C4-2B (cell line): ENCODE measurements around the gene SCAP.
"Not testable (repeated sequence)": the region's sequence is repeated elsewhere in the genome, so short reads cannot be mapped to it uniquely, and the experiment has no call there.

Experiments used
- H3K27ac ChIP-seq: fragments of 450-650 bp; 2 replicates; pipeline ENCODE4 v1.5.1; 2017
- ZFX ChIP-seq: fragments of 450-650 bp; IDR thresholded peaks from 2 replicates; pipeline ENCODE4 v1.6.1; 2017
- TF ChIP-seq, protein P1 (sequence below): fragments of 450-650 bp; conservative IDR thresholded peaks from 2 replicates; pipeline ENCODE4 v1.5.1; 2017; ENCODE audit warnings: mild to moderate bottlenecking

The SCAP gene

DNA sequence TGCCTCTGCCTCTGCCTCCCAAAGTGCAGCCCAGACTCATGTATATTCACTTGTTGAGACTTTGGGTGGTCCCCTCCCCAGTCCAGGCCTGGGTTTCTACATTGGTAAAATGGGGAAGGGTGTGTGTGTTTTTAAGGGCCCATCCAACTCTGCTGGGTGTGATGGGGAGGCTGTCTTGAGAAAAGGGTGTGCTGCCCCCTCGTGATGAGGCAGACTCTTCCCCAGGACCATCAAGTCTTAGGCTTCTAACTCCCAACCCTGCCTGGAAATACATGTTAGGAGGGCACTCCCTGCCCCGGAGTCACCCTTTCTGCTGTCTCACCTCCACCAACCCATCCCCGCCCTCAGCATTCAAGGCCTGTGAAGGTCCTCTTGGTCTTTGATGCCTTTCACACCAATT is 99.3 kb downstream of the SCAP start:
- TF ChIP-seq, protein P1, sequence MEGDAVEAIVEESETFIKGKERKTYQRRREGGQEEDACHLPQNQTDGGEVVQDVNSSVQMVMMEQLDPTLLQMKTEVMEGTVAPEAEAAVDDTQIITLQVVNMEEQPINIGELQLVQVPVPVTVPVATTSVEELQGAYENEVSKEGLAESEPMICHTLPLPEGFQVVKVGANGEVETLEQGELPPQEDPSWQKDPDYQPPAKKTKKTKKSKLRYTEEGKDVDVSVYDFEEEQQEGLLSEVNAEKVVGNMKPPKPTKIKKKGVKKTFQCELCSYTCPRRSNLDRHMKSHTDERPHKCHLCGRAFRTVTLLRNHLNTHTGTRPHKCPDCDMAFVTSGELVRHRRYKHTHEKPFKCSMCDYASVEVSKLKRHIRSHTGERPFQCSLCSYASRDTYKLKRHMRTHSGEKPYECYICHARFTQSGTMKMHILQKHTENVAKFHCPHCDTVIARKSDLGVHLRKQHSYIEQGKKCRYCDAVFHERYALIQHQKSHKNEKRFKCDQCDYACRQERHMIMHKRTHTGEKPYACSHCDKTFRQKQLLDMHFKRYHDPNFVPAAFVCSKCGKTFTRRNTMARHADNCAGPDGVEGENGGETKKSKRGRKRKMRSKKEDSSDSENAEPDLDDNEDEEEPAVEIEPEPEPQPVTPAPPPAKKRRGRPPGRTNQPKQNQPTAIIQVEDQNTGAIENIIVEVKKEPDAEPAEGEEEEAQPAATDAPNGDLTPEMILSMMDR = no peak
- TF ChIP-seq ZFX = no peak
- no peak overlapping the region for H3K27ac ChIP-seq

DNA sequence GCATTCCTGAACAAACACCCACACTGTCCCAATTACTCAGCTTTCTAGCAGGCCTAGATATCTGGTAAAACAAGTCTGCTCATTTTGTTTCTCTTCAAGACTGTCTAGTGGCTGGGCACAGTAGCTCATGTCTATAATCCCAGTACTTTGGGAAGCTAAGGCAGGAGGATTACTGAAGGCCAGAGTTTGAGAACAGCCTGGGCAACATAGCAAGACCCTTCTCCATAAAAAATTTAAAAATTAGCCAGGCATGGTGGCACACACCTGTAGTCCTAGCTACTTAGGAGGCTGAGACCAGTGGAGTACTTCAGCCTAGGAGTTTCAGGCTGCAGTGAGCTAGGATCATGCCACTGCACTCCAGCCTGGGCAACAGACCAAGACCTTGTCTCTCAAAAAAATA is 101.2 kb downstream of the SCAP start:
- no peak for TF ChIP-seq ZFX
- TF ChIP-seq, protein P1 = no peak
- no peak overlapping the region for H3K27ac ChIP-seq

DNA sequence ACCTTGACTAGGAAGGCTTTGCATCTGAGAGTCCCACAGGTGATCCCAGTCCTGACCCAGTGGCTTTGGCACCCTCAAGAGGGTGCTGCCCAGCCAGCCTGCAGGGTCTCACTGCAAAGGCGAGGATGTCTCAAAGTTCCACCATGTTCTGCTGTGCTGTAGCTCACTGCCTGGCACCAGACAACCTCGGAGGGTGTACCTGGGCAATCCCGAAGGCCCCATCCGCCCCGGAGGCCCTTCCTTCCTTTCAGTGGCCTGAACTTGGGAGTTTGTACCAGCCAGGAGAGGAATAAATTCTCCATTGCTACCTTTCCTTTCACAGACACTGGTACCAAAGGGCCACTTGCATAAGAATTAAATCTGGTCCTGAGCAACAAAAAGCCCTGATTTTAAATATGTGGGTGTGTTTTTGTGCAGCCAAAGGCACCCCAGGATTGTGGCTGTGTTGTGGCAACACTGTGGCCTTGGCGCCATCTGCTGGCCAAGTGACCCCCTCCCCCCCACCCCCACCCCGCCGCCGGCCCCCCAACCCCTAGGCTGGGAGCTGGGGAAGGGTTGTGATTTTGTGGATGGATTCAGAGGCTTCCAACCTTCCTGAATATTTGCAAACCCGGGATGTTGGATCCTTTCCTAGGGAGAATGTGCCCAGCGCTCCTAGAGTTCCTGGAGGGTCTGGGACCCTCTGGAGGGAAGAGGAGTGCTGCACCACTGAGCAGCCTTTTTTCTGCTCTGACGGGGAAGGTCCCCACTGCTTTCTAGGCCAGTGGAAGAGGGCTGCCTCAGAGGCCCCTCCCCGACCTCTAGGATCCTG is 104.6 kb downstream of the SCAP start:
- no peak overlapping the region for H3K27ac ChIP-seq
- TF ChIP-seq, protein P1 = peak; percentile 73
- TF ChIP-seq ZFX = no peak

DNA sequence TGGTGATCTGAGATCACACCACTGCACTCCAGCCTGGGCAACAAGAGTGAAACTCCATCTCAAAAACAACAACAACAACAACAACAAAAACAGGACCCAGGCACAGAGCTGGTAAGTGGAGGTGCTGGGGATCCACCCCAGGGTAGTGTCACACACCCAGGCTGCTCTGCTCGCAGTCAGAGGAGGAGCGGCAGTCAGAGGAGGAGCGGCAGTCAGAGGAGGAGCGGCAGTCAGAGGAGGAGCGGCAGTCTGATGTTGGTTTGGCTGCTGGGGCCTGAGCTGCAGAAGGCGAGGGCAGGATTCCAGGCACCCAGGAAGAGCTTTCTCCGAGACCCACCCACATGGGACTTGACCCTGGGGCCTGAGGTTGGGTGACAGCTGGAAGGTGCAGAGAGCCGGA is 105.7 kb downstream of the SCAP start:
- not testable (repeated sequence) for H3K27ac ChIP-seq

DNA sequence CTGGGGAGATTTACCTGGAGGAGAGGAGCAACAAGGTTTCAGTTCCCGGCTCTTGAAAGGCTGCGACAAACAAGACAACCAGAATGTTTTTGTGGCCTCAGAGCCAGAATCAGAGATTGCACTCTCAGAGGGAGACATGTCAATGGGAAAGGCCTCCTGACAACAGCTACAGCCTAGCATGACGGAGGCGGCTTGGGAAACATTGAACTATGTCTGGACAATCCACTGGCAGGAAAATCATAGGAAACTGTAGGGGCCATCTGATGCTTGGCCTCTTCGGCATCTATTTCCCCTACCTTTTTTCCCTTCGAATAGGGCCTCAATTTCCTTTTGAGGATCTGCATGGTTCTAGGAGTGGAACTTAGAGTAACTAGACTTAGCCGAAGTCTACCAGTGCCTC is 108.1 kb downstream of the SCAP start:
- H3K27ac ChIP-seq = no peak overlapping the region
- no peak for TF ChIP-seq ZFX
- TF ChIP-seq, protein P1 = no peak

DNA sequence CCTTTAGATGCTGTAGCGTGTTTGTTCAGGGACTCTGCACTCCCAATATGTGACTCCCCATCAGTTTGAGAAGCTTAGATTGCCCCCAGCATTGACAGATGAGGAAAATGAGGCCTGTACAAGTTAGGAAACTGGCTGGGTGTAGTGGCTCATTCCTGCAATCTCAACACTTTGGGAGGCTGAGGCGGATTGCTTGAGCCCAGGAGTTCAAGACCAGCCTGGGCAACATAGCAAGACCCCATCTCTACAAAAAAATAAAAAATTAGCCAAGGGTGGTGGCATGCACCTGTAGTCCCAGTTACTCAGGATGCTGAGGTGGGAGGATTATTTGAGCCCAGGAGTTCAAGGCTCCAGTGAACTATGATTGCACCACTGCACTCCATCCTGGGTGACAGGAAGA is 108.9 kb downstream of the SCAP start:
- H3K27ac ChIP-seq = no peak overlapping the region
- no peak for TF ChIP-seq ZFX
- TF ChIP-seq, protein P1 = no peak

DNA sequence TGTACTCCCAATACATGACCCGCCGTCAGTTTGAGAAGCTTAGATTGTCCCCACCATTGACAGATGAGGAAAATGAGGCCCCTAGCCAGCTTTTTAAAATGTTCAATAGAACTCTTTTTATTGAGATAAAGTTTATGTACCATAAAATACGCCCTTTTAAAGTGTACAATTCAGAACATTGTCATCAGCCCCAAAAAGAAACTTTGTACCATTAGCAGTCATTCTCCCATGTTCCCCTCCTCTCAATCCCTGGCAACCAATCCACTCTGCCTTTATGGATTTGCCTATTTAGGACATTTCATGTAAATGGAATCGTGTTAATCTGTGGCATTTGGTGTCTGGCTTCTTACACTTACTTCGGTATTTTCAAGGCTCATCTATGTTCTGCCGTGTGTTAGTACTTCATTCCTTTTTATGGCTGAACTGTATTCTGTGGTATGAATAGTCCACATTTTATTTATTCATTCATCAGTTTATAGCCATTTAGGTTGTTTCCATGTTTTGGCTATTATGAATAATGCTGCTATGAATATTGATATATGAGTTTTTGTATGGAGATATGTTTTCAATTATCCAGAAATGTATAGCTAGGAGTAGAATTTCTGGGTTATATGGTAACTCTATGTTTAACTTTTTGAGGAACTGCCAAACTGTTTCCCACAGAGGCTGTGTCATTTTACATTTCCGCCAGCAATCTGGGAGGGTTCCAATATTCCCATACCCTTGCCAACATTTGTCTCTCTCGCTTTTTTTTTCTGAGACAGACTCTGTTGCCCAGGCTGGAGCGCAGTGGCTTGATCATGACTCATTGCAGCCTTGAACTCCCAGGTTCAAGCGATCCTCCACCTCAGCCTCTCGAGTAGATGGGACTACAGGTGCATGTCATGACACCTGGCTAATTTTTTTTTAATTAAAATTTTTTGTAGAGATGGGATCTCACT is 110.3 kb downstream of the SCAP start:
- H3K27ac ChIP-seq = no peak overlapping the region

More for the DNA sequence above, 110.3 kb downstream of the SCAP start:
- TF ChIP-seq, protein P1 = no peak
- TF ChIP-seq ZFX = no peak
